Sigmoid colon (tissue), 7 donors: ENCODE results near the gene BLCAP. TPM values are rescaled to one million over a fixed set of nuclear protein-coding genes. Genes with fewer than 3 reads are reported as not detected.

ENCODE experiments used
- DNase-seq: peaks from one replicate; pipeline ENCODE4 v3.0.0-alpha.2; 2019
- H3K27ac ChIP-seq, 4 donors: fragments of 200-600 bp; sonication (generic); one replicate each; pipeline ENCODE4 v1.5.1; 2016 to 2019; ENCODE audit warnings: mild to moderate bottlenecking in 1 of 4
- H3K27me3 ChIP-seq, 3 donors: fragments of 200-600 bp; sonication (generic); one replicate each; pipeline ENCODE4 v1.5.1; 2019; ENCODE audit warnings: mild to moderate bottlenecking in 1 of 3
- H3K36me3 ChIP-seq, 4 donors: fragments of 200-600 bp; sonication (generic); one replicate each; pipeline ENCODE4 v1.5.1; 2016 to 2019
- H3K4me1 ChIP-seq, 4 donors: fragments of 200-600 bp; sonication (generic); one replicate each; pipeline ENCODE4 v1.5.1; 2017 to 2019
- H3K4me3 ChIP-seq, 4 donors: fragments of 200-600 bp; sonication (generic); one replicate each; pipeline ENCODE4 v1.5.1; 2017 to 2019; ENCODE audit warnings: mild to moderate bottlenecking in 2 of 4, moderate library complexity in 1 of 4
- H3K9me3 ChIP-seq, 4 donors: fragments of 200-600 bp in 3 of 4; sonication (generic) in 3 of 4; one replicate each; pipeline versions ENCODE4 v1.5.1 to v1.6.1; 2013 to 2019
- CTCF ChIP-seq, 4 experiments: fragments of 450-650 bp in 3 of 4; fragments of 200-600 bp in 1 of 4; IDR thresholded peaks; one replicate each; pipeline ENCODE4 v1.5.1; 2016 to 2019; ENCODE audit warnings: antibody characterized with exemption in 4 of 4, mild to moderate bottlenecking in 3 of 4, moderate library complexity in 2 of 4
- EP300 ChIP-seq, 4 donors: sonication (generic); formaldehyde crosslinking; IDR thresholded peaks; one replicate each; pipeline ENCODE4 v1.6.1; 2017; ENCODE audit warnings: antibody characterized with exemption in 4 of 4
- POLR2A ChIP-seq, 2 donors: fragments of 450-650 bp; IDR thresholded peaks; one replicate each; pipeline ENCODE4 v1.6.1; 2016; ENCODE audit warnings: antibody characterized with exemption in 2 of 2, mild to moderate bottlenecking in 2 of 2, moderate library complexity in 2 of 2
- POLR2AphosphoS5 ChIP-seq, 4 donors: sonication (generic); formaldehyde crosslinking; IDR thresholded peaks; one replicate each; pipeline ENCODE4 v1.6.1; 2017; ENCODE audit warnings: antibody characterized with exemption in 4 of 4
- WGBS, 2 donors: extraction: QIAGEN DNeasy Blood & Tissue Kit; methylation state at CpG; one replicate each; pipeline ENCODE4 v1.1.7; 2013; 5-methylcytosine and 5-hydroxymethylcytosine counted together
- intact Hi-C: fragments of 100-400 bp; cut with DNase I; formaldehyde crosslinking; loops from one replicate; pipeline ENCODE4 v1.15.1; 2023
- polyA plus RNA-seq, 3 donors: library from polyadenylated mRNA; stranded (reverse); fragments of 200-250 nt; gene quantifications; one replicate each; pipeline ENCODE4 v1.2.3, GENCODE V29; 2013
- total RNA-seq, 4 donors: library from RNA; depleted of rRNA; stranded (reverse); fragments of >200 nt; gene quantifications; one replicate each; pipeline ENCODE4 v1.1.0, GENCODE V29; 2016
- donor health status: healthy with polysubstance abuse.
- donor health status: Bipolar disorder and iron deficiency.
- donor health status: healthy.

BLCAP gene
- total and polyA plus RNA-seq, 7 donors = 40.2 to 68.7 (median 56.5) TPM

GRCh38 chr20:37547912-37548311, 20.2 kb upstream of the BLCAP start:
- no peaks in the 10 kb centered on the region for H3K9me3 ChIP-seq
- no peak overlapping the region for H3K4me3 ChIP-seq
- DNase-seq = no peak
- H3K27me3 ChIP-seq = no peaks in the 10 kb centered on the region
- intact Hi-C loops = no loop called here
- no peak overlapping the region for H3K27ac ChIP-seq
- no peaks in the 10 kb centered on the region for H3K36me3 ChIP-seq
- no peak for TF ChIP-seq CTCF (IDR thresholded peaks at IDR 0.05)
- no peak for TF ChIP-seq POLR2AphosphoS5 (IDR thresholded peaks at IDR 0.05)
- TF ChIP-seq POLR2A (IDR thresholded peaks at IDR 0.05) = no peak
- TF ChIP-seq EP300 (IDR thresholded peaks at IDR 0.05) = no peak
- H3K4me1 ChIP-seq = no peaks in the 10 kb centered on the region

GRCh38 chr20:37545516-37545915, 17.8 kb upstream of the BLCAP start:
- Histone ChIP-seq H3K27me3 (no peaks in the 10 kb centered on the region), H3K4me1 (no peaks in the 10 kb centered on the region), H3K27ac (no peak overlapping the region), H3K36me3 (no peaks in the 10 kb centered on the region), H3K9me3 (no peaks in the 10 kb centered on the region), H3K4me3 (no peak overlapping the region)
- 63 to 89% methylated on average over 1 of the region's 1 CpG for WGBS, 2 donors
- TF ChIP-seq POLR2A (IDR thresholded peaks at IDR 0.05) (no peak), EP300 (IDR thresholded peaks at IDR 0.05) (no peak), POLR2AphosphoS5 (IDR thresholded peaks at IDR 0.05) (no peak), CTCF (IDR thresholded peaks at IDR 0.05) (no peak)
- intact Hi-C loops = no loop called here
- no peak for DNase-seq

- no peaks in the 10 kb centered on the region for H3K27me3 ChIP-seq
- intact Hi-C loops = no loop called here
- no peak for DNase-seq
Observed at GRCh38 chr20:37544386-37544785, 16.7 kb upstream of the BLCAP start.

GRCh38 chr20:37543828-37544227, 16.2 kb upstream of the BLCAP start:
- no peaks in the 10 kb centered on the region for H3K36me3 ChIP-seq
- no peak overlapping the region for H3K27ac ChIP-seq
- TF ChIP-seq EP300 (IDR thresholded peaks at IDR 0.05) (no peak), CTCF (IDR thresholded peaks at IDR 0.05) (no peak), POLR2AphosphoS5 (IDR thresholded peaks at IDR 0.05) (no peak), POLR2A (IDR thresholded peaks at IDR 0.05) (no peak)
- DNase-seq = no peak
- H3K27me3 ChIP-seq = no peaks in the 10 kb centered on the region
- intact Hi-C loops = no loop called here
- no peaks in the 10 kb centered on the region for H3K4me1 ChIP-seq
- no peak overlapping the region for H3K4me3 ChIP-seq
- WGBS, 2 donors = 41 to 64% methylated on average over 3 of the region's 3 CpGs
- H3K9me3 ChIP-seq = no peaks in the 10 kb centered on the region

More at GRCh38 chr20:37544386-37544785, 16.7 kb upstream of the BLCAP start:
- Histone ChIP-seq H3K36me3 (no peaks in the 10 kb centered on the region), H3K27ac (no peak overlapping the region), H3K4me3 (no peak overlapping the region), H3K9me3 (no peaks in the 10 kb centered on the region), H3K4me1 (no peaks in the 10 kb centered on the region)
- TF ChIP-seq POLR2AphosphoS5 (IDR thresholded peaks at IDR 0.05) = no peak
- no peak for TF ChIP-seq EP300 (IDR thresholded peaks at IDR 0.05)
- TF ChIP-seq POLR2A (IDR thresholded peaks at IDR 0.05) = no peak
- TF ChIP-seq CTCF (IDR thresholded peaks at IDR 0.05) = no peak
- WGBS, 2 donors = 63 to 72% methylated on average over 3 of the region's 3 CpGs

GRCh38 chr20:37542281-37542680, 14.6 kb upstream of the BLCAP start:
- no peaks in the 10 kb centered on the region for H3K9me3 ChIP-seq
- H3K4me3 ChIP-seq = no peak overlapping the region
- TF ChIP-seq POLR2AphosphoS5 (IDR thresholded peaks at IDR 0.05) = no peak
- no peak for TF ChIP-seq POLR2A (IDR thresholded peaks at IDR 0.05)
- no peak for TF ChIP-seq CTCF (IDR thresholded peaks at IDR 0.05)
- TF ChIP-seq EP300 (IDR thresholded peaks at IDR 0.05) = no peak
- H3K27me3 ChIP-seq = no peaks in the 10 kb centered on the region
- WGBS, 2 donors = 15 to 36% methylated on average over 6 of the region's 6 CpGs
- no peak overlapping the region for H3K27ac ChIP-seq
- no peaks in the 10 kb centered on the region for H3K36me3 ChIP-seq
- DNase-seq = no peak
- H3K4me1 ChIP-seq = no peaks in the 10 kb centered on the region
- intact Hi-C loops = no loop called here
